ENCODE data around the gene NCEH1. TPM values are rescaled to one million over a fixed set of nuclear protein-coding genes. Genes with fewer than 3 reads are reported as not detected.

NCEH1 gene
- total RNA-seq, 1 donor from 2014 or later: 22.4 TPM

GRCh38 chr3:172697558-172697957 lies 13.3 kb downstream of the NCEH1 start:
- TF ChIP-seq CTCF (IDR thresholded peaks at IDR 0.05; ENCODE audit: insufficient read depth, low read length, poor library complexity, severe bottlenecking): no peak
- no peak for DNase-seq (ENCODE audit: low read depth)
- H3K27me3 ChIP-seq (ENCODE audit: control insufficient read depth, insufficient read depth, low read length): no peaks in the 10 kb centered on the region
- H3K4me3 ChIP-seq (ENCODE audit: low read depth, low read length): no peak overlapping the region
- no peaks in the 10 kb centered on the region for H3K36me3 ChIP-seq (ENCODE audit: control insufficient read depth, insufficient read depth, low read length)

GRCh38 chr3:172696357-172696756 lies 14.5 kb downstream of the NCEH1 start:
- Histone ChIP-seq H3K4me3 (ENCODE audit: low read depth, low read length) (no peak overlapping the region), H3K27me3 (ENCODE audit: control insufficient read depth, insufficient read depth, low read length) (no peaks in the 10 kb centered on the region), H3K36me3 (ENCODE audit: control insufficient read depth, insufficient read depth, low read length) (peaks cover 1% of the 10 kb centered on the region)
- no peak for TF ChIP-seq CTCF (IDR thresholded peaks at IDR 0.05; ENCODE audit: insufficient read depth, low read length, poor library complexity, severe bottlenecking)
- no peak for DNase-seq (ENCODE audit: low read depth)

GRCh38 chr3:172694573-172695246 lies 16.2 kb downstream of the NCEH1 start:
- TF ChIP-seq CTCF (IDR thresholded peaks at IDR 0.05; ENCODE audit: insufficient read depth, low read length, poor library complexity, severe bottlenecking): no peak
- peaks cover 1% of the 10 kb centered on the region for H3K36me3 ChIP-seq (ENCODE audit: control insufficient read depth, insufficient read depth, low read length)
- no peaks in the 10 kb centered on the region for H3K27me3 ChIP-seq (ENCODE audit: control insufficient read depth, insufficient read depth, low read length)
- H3K4me3 ChIP-seq (ENCODE audit: low read depth, low read length): no peak overlapping the region
- DNase-seq (ENCODE audit: low read depth): no peak

- no peaks in the 10 kb centered on the region for H3K27me3 ChIP-seq (ENCODE audit: control insufficient read depth, insufficient read depth, low read length)
- TF ChIP-seq CTCF (IDR thresholded peaks at IDR 0.05; ENCODE audit: insufficient read depth, low read length, poor library complexity, severe bottlenecking): no peak
Measured at GRCh38 chr3:172692751-172693338, 18.0 kb downstream of the NCEH1 start.

GRCh38 chr3:172690936-172691335 lies 19.9 kb downstream of the NCEH1 start:
- Histone ChIP-seq H3K36me3 (ENCODE audit: control insufficient read depth, insufficient read depth, low read length) (peaks cover 1% of the 10 kb centered on the region), H3K27me3 (ENCODE audit: control insufficient read depth, insufficient read depth, low read length) (no peaks in the 10 kb centered on the region), H3K4me3 (ENCODE audit: low read depth, low read length) (no peak overlapping the region)
- no peak for DNase-seq (ENCODE audit: low read depth)
- TF ChIP-seq CTCF (IDR thresholded peaks at IDR 0.05; ENCODE audit: insufficient read depth, low read length, poor library complexity, severe bottlenecking): no peak

More at GRCh38 chr3:172692751-172693338, 18.0 kb downstream of the NCEH1 start:
- H3K36me3 ChIP-seq (ENCODE audit: control insufficient read depth, insufficient read depth, low read length): peaks cover 1% of the 10 kb centered on the region
- DNase-seq (ENCODE audit: low read depth): no peak
- no peak overlapping the region for H3K4me3 ChIP-seq (ENCODE audit: low read depth, low read length)

GRCh38 chr3:172688588-172688987 lies 22.3 kb downstream of the NCEH1 start:
- no peak for TF ChIP-seq CTCF (IDR thresholded peaks at IDR 0.05; ENCODE audit: insufficient read depth, low read length, poor library complexity, severe bottlenecking)
- Histone ChIP-seq H3K36me3 (ENCODE audit: control insufficient read depth, insufficient read depth, low read length) (peaks cover 1% of the 10 kb centered on the region), H3K4me3 (ENCODE audit: low read depth, low read length) (no peak overlapping the region), H3K27me3 (ENCODE audit: control insufficient read depth, insufficient read depth, low read length) (no peaks in the 10 kb centered on the region)
- DNase-seq (ENCODE audit: low read depth): no peak

Measured in kidney epithelial cell (primary cell).